ENCODE results near the gene GPATCH8.

DNA sequence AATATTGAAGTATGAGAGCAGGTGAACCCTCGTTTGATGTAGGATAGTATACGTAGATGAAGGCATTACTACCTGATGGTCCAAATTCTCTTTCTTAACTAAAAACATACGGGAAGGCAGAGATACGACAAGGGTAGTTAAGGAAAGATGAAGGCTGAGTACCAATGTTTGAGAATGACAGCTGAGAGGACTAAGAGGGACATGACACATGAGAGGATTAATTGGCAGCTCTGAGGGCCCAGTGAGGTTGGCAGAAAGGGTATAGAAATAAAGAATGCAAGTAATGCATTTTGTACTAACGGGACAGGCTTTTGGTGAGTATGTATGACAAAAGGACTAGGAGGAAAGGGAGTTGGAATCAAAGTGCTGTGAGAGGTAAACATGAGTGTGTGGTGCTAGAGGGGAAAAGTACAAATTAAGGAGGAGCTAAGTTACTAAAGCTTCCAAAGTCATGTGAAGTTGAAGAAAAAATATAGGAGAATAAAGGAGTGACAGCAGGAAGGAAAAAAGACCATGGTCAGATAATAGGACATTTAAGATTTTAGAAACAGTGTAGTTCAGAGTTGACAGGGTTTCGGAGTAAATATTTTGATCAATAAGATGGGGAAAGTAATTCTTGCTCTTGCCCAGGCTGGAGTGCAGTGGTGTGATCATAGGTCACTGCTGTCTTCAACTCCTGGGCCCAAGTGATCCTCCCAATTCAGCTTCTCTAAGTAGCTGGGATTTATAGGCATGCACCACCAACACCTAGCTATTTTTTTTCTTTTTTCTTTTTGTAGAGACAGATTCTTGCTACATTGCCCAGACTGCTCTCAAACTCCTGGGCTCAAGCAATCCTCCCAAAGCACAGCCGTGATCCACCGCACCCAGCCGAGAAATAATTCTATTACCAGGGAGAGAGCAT is 70.7 kb downstream of the GPATCH8 start:
- TF ChIP-seq, protein P1, sequence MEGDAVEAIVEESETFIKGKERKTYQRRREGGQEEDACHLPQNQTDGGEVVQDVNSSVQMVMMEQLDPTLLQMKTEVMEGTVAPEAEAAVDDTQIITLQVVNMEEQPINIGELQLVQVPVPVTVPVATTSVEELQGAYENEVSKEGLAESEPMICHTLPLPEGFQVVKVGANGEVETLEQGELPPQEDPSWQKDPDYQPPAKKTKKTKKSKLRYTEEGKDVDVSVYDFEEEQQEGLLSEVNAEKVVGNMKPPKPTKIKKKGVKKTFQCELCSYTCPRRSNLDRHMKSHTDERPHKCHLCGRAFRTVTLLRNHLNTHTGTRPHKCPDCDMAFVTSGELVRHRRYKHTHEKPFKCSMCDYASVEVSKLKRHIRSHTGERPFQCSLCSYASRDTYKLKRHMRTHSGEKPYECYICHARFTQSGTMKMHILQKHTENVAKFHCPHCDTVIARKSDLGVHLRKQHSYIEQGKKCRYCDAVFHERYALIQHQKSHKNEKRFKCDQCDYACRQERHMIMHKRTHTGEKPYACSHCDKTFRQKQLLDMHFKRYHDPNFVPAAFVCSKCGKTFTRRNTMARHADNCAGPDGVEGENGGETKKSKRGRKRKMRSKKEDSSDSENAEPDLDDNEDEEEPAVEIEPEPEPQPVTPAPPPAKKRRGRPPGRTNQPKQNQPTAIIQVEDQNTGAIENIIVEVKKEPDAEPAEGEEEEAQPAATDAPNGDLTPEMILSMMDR (IDR thresholded peaks at IDR 0.05; ENCODE audit: poor library complexity, severe bottlenecking): no peak
- no peak for TF ChIP-seq POLR2AphosphoS5 (IDR thresholded peaks at IDR 0.05)
- TF ChIP-seq RAD21 (conservative IDR thresholded peaks at IDR 0.05): no peak
- TF ChIP-seq, protein P2, sequence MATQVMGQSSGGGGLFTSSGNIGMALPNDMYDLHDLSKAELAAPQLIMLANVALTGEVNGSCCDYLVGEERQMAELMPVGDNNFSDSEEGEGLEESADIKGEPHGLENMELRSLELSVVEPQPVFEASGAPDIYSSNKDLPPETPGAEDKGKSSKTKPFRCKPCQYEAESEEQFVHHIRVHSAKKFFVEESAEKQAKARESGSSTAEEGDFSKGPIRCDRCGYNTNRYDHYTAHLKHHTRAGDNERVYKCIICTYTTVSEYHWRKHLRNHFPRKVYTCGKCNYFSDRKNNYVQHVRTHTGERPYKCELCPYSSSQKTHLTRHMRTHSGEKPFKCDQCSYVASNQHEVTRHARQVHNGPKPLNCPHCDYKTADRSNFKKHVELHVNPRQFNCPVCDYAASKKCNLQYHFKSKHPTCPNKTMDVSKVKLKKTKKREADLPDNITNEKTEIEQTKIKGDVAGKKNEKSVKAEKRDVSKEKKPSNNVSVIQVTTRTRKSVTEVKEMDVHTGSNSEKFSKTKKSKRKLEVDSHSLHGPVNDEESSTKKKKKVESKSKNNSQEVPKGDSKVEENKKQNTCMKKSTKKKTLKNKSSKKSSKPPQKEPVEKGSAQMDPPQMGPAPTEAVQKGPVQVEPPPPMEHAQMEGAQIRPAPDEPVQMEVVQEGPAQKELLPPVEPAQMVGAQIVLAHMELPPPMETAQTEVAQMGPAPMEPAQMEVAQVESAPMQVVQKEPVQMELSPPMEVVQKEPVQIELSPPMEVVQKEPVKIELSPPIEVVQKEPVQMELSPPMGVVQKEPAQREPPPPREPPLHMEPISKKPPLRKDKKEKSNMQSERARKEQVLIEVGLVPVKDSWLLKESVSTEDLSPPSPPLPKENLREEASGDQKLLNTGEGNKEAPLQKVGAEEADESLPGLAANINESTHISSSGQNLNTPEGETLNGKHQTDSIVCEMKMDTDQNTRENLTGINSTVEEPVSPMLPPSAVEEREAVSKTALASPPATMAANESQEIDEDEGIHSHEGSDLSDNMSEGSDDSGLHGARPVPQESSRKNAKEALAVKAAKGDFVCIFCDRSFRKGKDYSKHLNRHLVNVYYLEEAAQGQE (IDR thresholded peaks at IDR 0.05; ENCODE audit: borderline replicate concordance): no peak
- no peak for TF ChIP-seq TAF1 (IDR thresholded peaks at IDR 0.05; ENCODE audit: low read depth)
- TF ChIP-seq EP300 (conservative IDR thresholded peaks at IDR 0.05; ENCODE audit: poor library complexity, severe bottlenecking): no peak
- TF ChIP-seq SMC3 (conservative IDR thresholded peaks at IDR 0.05; ENCODE audit: poor library complexity): no peak
- no peak for TF ChIP-seq EZH2 (IDR thresholded peaks at IDR 0.05; ENCODE audit: borderline replicate concordance, insufficient read depth, low read length, poor library complexity, severe bottlenecking)
- no peak for TF ChIP-seq MXI1 (conservative IDR thresholded peaks at IDR 0.05; ENCODE audit: poor library complexity, severe bottlenecking)

Measured in neural cell (in vitro differentiated cells).